Vagina (tissue), 2 donors: ENCODE data around the gene CCNI2.

Experiments used
- POLR2A ChIP-seq, 2 donors: fragments of 450-650 bp; IDR thresholded peaks; one replicate each; pipeline ENCODE4 v1.6.1; 2017; ENCODE audit warnings: antibody characterized with exemption in 2 of 2, mild to moderate bottlenecking in 2 of 2, moderate library complexity in 2 of 2
- POLR2AphosphoS5 ChIP-seq, 2 donors: sonication (generic); formaldehyde crosslinking; IDR thresholded peaks; one replicate each; pipeline ENCODE4 v1.9.0; 2017; ENCODE audit warnings: antibody characterized with exemption in 2 of 2, mild to moderate bottlenecking in 2 of 2, low read depth in 1 of 2; ENCODE audit not compliant: insufficient read depth in 1 of 2

GRCh38 chr5:132764051-132764450, 16.8 kb downstream of the CCNI2 start:
- no peak for TF ChIP-seq POLR2AphosphoS5 (IDR thresholded peaks at IDR 0.05; ENCODE audit: insufficient read depth in 1 of 2, low read depth in 1 of 2)
- no peak for TF ChIP-seq POLR2A (IDR thresholded peaks at IDR 0.05)
